Measurements from ENCODE around the gene GTPBP2. TPM values are rescaled to one million over a fixed set of nuclear protein-coding genes. Genes with fewer than 3 reads are reported as not detected.

GTPBP2 gene
- total and polyA plus RNA-seq, 2 of the 13 experiments (the other 11 are each of a cell fraction or from before 2014, with no cell fraction given) = 26.9 to 88.2 TPM

- TF ChIP-seq, protein P1, sequence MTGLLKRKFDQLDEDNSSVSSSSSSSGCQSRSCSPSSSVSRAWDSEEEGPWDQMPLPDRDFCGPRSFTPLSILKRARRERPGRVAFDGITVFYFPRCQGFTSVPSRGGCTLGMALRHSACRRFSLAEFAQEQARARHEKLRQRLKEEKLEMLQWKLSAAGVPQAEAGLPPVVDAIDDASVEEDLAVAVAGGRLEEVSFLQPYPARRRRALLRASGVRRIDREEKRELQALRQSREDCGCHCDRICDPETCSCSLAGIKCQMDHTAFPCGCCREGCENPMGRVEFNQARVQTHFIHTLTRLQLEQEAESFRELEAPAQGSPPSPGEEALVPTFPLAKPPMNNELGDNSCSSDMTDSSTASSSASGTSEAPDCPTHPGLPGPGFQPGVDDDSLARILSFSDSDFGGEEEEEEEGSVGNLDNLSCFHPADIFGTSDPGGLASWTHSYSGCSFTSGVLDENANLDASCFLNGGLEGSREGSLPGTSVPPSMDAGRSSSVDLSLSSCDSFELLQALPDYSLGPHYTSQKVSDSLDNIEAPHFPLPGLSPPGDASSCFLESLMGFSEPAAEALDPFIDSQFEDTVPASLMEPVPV (CRISPR knock-in tag; IDR thresholded peaks at IDR 0.05) = peak; percentile 96
- no peak; the same call in 1 of the 2 replicates for TF ChIP-seq ZNF775 (CRISPR knock-in tag; IDR thresholded peaks at IDR 0.05; ENCODE audit: borderline replicate concordance)
- no peak for TF ChIP-seq TCF7L2 (IDR thresholded peaks at IDR 0.05; ENCODE audit: low read depth, low read length)
- TF ChIP-seq BCL6 (CRISPR knock-in tag; IDR thresholded peaks at IDR 0.05) = peak; percentile 52; the same call in 1 of the 2 replicates
- no peak for TF ChIP-seq PHB2 (IDR thresholded peaks at IDR 0.05; ENCODE audit: partially characterized antibody)
- 0 out of 2 replicates have a peak, but pooled peaks have one; percentile 43 for TF ChIP-seq ZNF570 (CRISPR knock-in tag; IDR thresholded peaks at IDR 0.05; ENCODE audit: borderline replicate concordance)
- no peak; the same call in 1 of the 2 replicates for TF ChIP-seq ZBTB43 (CRISPR knock-in tag; conservative IDR thresholded peaks at IDR 0.05)
- TF ChIP-seq ZSCAN9 (CRISPR knock-in tag; IDR thresholded peaks at IDR 0.05; ENCODE audit: borderline replicate concordance) = peak; percentile 46; the same call in 1 of the 2 replicates
- peak; percentile 93 for TF ChIP-seq ZNF383 (CRISPR knock-in tag; IDR thresholded peaks at IDR 0.05; ENCODE audit: borderline replicate concordance)
- TF ChIP-seq ZNF431 (CRISPR knock-in tag; IDR thresholded peaks at IDR 0.05; ENCODE audit: borderline replicate concordance, low read depth) = peak; percentile 58; the same call in 1 of the 2 replicates
- peak; percentile 87 for TF ChIP-seq ZNF234 (CRISPR knock-in tag; conservative IDR thresholded peaks at IDR 0.05)
- TF ChIP-seq ZFY (CRISPR knock-in tag; IDR thresholded peaks at IDR 0.05) = peak; percentile 90
- peak; percentile 77 for TF ChIP-seq ZNF800 (CRISPR knock-in tag; IDR thresholded peaks at IDR 0.05)
- TF ChIP-seq SALL1 (CRISPR knock-in tag; IDR thresholded peaks at IDR 0.05) = peak; percentile 93
- TF ChIP-seq, protein P2, sequence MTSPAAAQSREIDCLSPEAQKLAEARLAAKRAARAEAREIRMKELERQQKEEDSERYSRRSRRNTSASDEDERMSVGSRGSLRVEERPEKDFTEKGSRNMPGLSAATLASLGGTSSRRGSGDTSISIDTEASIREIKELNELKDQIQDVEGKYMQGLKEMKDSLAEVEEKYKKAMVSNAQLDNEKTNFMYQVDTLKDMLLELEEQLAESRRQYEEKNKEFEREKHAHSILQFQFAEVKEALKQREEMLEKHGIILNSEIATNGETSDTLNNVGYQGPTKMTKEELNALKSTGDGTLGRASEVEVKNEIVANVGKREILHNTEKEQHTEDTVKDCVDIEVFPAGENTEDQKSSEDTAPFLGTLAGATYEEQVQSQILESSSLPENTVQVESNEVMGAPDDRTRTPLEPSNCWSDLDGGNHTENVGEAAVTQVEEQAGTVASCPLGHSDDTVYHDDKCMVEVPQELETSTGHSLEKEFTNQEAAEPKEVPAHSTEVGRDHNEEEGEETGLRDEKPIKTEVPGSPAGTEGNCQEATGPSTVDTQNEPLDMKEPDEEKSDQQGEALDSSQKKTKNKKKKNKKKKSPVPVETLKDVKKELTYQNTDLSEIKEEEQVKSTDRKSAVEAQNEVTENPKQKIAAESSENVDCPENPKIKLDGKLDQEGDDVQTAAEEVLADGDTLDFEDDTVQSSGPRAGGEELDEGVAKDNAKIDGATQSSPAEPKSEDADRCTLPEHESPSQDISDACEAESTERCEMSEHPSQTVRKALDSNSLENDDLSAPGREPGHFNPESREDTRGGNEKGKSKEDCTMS (CRISPR knock-in tag; conservative IDR thresholded peaks at IDR 0.05) = no peak; the same call in 1 of the 2 replicates
- TF ChIP-seq GATAD1 (CRISPR knock-in tag; IDR thresholded peaks at IDR 0.05) = peak; percentile 83
Observed at GRCh38 chr6:43575772-43576551, 53.1 kb downstream of the GTPBP2 start, which contains the start of the genes POLH and XPO5 (continued).
